Naive thymus-derived CD8-positive, alpha-beta T cell (primary cell): ENCODE data around the gene IGDCC3. TPM values are rescaled to one million over a fixed set of nuclear protein-coding genes. Genes with fewer than 3 reads are reported as not detected.
A peak's percentile ranks its signal among the peaks of the same experiment; 100 is the strongest.

Experiments used
- ATAC-seq, 2 donors: fragments of 150-1000 bp; cut with Tn5 transposase in 1 of 2; sonication (Bioruptor Pico), chemical (Tn5 transposase) in 1 of 2; 1 replicate in 1 of 2; 2 replicates in 1 of 2; pipeline ENCODE4 v1.10.0; 2021; ENCODE audit warnings: mild to moderate bottlenecking in 2 of 2, moderate library complexity in 2 of 2
- POLR2A ChIA-PET: fragments of 350-600 bp; sonication (Branson Sonifier 250); formaldehyde crosslinking; loops from one replicate; lab custom pipeline; 2021; ENCODE audit warnings: antibody characterized with exemption; lab: Charles Lee
- DNase-seq, 10 donors: peaks; one replicate each; pipeline versions ENCODE4 v3.0.0 to v3.0.0-alpha.2; 2020 to 2022
- H3K27ac Mint-ChIP-seq, 10 donors: one replicate each; pipeline ENCODE4 v1.8.0; 2020 to 2022; ENCODE audit warnings: mild to moderate bottlenecking in 10 of 10, mixed read lengths in 10 of 10, moderate library complexity in 4 of 10, inconsistent platforms in 1 of 10
- H3K27me3 Mint-ChIP-seq, 5 donors: one replicate each; pipeline ENCODE4 v1.8.0; 2021 to 2022; ENCODE audit warnings: mixed read lengths in 5 of 5
- H3K36me3 Mint-ChIP-seq, 3 donors: one replicate each; pipeline ENCODE4 v1.8.0; 2020 to 2022; ENCODE audit warnings: mixed read lengths in 3 of 3, mild to moderate bottlenecking in 2 of 3, inconsistent platforms in 1 of 3
- H3K4me1 Mint-ChIP-seq, 4 donors: one replicate each; pipeline ENCODE4 v1.8.0; 2021 to 2022; ENCODE audit warnings: mixed read lengths in 4 of 4
- H3K4me3 Mint-ChIP-seq, 10 donors: one replicate each; pipeline ENCODE4 v1.8.0; 2020 to 2022; ENCODE audit warnings: mild to moderate bottlenecking in 10 of 10, mixed read lengths in 10 of 10, moderate library complexity in 6 of 10, inconsistent platforms in 1 of 10
- H3K9me3 Mint-ChIP-seq, 9 donors: one replicate each; pipeline ENCODE4 v1.8.0; 2020 to 2022; ENCODE audit warnings: mixed read lengths in 9 of 9, mild to moderate bottlenecking in 3 of 9, inconsistent platforms in 1 of 9, moderate library complexity in 1 of 9
- polyA plus RNA-seq, 3 donors: library from polyadenylated mRNA; unstranded; fragments of 300-500 nt; fragmentation: Illumina TruSeq; gene quantifications; one replicate each; pipeline ENCODE4 v1.2.3, GENCODE V29; 2021
- total RNA-seq, 8 experiments: library from RNA in 2 of 8; stranded (reverse) in 2 of 8; gene quantifications; one replicate each; pipeline ENCODE4 v1.2.3 and lab custom pipeline; 2021 to 2026

The IGDCC3 gene
- total RNA-seq (not detected), polyA plus RNA-seq (not detected), total RNA-seq (lab: John Stamatoyannopoulos, UW) (0 reads per million in 6 experiments)

DNA sequence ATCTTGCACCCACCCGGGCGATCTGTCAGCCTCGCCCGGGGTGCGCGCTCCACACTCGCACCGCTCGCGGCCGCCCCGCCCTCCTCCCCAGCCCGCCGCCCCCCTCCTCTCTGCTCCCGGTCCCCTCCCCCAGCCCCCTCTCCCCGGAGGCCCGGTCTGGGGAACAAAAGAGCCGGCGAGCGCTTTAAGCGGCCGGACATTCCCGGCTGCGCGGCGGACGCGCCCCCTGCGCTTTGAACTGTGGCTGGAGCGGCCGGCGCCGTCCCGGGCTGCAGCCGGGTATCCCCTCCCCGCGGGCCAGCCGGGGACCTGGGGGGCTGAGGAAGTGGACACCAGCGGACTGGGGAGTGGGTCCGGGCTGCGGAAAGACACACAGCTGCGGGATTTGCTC is at the start of gene IGDCC3:
Gene IGDCC3 (minus strand): TSS at position 27 of the 391 bp plus-strand sequence. CDS start 214 bp downstream, outside the sequence.
- Mint-ChIP-seq H3K4me3 (peak within 1 kb of the TSS; percentile 70 to 86 (median 77)), H3K27ac (no peak within 1 kb of the TSS), H3K36me3 (peaks cover 0 to 7% (median 0%) of the 10 kb centered on the region in 3 donors), H3K4me1 (peaks cover 8 to 19% (median 16%) of the 10 kb centered on the region in 4 donors), H3K27me3 (peaks cover 35 to 77% (median 57%) of the 10 kb centered on the region in 5 donors), H3K9me3 (no peaks in the 10 kb centered on the region)
- POLR2A ChIA-PET = no interaction called here
- ATAC-seq (peak in 1 of 2 donors; percentile 25), DNase-seq (no peak)

DNA sequence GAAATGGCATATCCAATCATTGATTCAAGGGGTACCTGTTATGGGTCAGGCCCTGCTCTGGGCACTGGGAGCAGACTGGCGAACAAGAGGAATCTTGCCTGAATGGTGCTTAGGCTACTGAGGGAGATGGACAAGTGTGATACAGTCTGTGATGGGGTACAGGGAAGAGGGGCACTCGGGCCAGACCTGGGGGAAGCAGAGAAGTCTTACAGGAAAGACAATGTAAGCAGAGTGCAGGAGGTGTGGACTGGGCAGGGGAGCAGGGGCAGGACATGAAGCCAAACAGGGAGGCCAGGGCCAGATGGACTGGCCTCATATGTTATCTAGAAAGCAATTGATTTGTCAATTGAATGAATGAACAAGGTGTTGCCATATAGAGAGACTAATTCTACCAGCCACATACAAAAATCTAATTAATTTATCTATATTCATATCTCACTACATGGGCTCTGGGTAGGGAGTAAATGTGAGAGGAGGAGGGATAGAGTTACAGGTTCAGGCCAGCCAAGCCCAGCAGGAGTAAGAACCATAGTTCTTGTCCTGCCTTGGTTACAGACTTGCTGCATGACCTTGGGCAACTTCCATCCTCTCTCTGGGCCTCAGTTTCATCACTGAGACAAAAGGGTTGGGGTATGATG is 48.5 kb upstream of the IGDCC3 start:
- Mint-ChIP-seq H3K27ac (no peak overlapping the region), H3K4me1 (peaks cover 10 to 16% (median 15%) of the 10 kb centered on the region in 4 donors), H3K36me3 (peaks cover 0 to 6% (median 0%) of the 10 kb centered on the region in 3 donors), H3K9me3 (peaks cover 0 to 2% (median 0%) of the 10 kb centered on the region in 9 donors), H3K27me3 (peaks cover 30 to 50% (median 38%) of the 10 kb centered on the region in 5 donors), H3K4me3 (no peak overlapping the region)
- no peak for DNase-seq
- POLR2A ChIA-PET = no interaction called here
- no peak for ATAC-seq

DNA sequence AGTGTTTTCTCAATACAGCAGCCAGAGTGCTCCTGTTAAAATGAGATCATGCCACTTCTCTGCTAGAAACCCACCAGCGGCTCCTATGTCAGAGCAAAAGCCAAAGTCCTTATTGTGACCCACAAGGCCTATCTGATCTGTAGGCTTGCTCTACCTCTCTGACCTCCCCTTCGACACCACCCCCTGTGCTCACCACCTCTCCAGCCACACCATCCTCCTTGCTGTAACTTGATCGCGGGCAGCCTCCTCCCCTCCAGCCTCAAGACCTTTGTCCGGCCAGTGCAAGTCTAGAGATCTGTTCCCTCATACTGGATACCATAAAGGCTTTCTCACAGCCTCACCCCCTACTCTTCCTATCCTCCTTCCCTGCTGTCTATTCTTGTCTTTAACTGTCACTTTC is 46.9 kb upstream of the IGDCC3 start:
- Mint-ChIP-seq H3K36me3 (peaks cover 0 to 6% (median 0%) of the 10 kb centered on the region in 3 donors), H3K27ac (no peak overlapping the region), H3K4me1 (peaks cover 12 to 23% (median 18%) of the 10 kb centered on the region in 4 donors), H3K4me3 (peak overlapping the region in 3 of 10 donors; percentile 37 to 96 (median 86)), H3K9me3 (peaks cover 0 to 2% (median 0%) of the 10 kb centered on the region in 9 donors), H3K27me3 (peaks cover 41 to 65% (median 53%) of the 10 kb centered on the region in 5 donors)
- no peak for ATAC-seq
- POLR2A ChIA-PET = no interaction called here
- DNase-seq = no peak

DNA sequence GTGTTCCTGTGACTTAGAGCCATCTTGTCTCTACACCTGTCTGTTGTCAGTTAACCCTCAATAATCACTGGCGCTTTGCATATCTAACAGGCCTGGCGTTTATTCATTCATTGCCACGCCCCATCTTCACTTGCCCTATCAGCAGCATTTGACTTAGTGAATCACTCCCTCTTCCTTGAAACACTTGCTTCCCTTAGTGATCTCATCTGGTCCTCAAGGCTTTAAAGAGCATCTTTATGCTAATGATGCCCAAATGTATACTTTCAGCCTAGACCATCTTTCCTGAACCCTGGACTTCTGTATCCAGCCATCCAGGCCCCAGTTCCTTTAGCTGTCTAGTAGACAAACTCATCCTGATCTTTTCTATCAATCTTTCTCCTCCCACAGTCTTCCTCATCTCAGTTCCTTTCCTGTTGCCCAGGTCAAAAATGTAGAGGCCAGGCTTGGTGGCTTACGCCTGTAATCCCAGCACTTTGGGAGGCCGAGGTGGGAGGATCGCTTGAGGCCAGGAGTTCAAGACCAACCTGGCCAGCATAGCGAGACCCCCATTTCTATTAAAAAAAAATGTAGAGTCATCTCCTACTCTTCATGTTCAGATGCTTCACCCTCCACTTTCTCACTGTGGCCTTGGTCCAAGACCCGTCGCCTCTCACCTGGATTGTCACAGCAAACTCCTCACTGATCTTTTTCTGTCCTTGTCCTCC is 46.3 kb upstream of the IGDCC3 start:
- no peak for DNase-seq
- peaks cover 46 to 70% (median 58%) of the 10 kb centered on the region in 5 donors for H3K27me3 Mint-ChIP-seq
- H3K4me3 Mint-ChIP-seq = peak overlapping the region; percentile 46 to 96 (median 79)
- H3K27ac Mint-ChIP-seq = no peak overlapping the region
- peaks cover 0 to 6% (median 0%) of the 10 kb centered on the region in 3 donors for H3K36me3 Mint-ChIP-seq
- POLR2A ChIA-PET = no interaction called here
- ATAC-seq = no peak
- H3K9me3 Mint-ChIP-seq = peaks cover 0 to 2% (median 0%) of the 10 kb centered on the region in 9 donors
- H3K4me1 Mint-ChIP-seq = peaks cover 12 to 23% (median 18%) of the 10 kb centered on the region in 4 donors

DNA sequence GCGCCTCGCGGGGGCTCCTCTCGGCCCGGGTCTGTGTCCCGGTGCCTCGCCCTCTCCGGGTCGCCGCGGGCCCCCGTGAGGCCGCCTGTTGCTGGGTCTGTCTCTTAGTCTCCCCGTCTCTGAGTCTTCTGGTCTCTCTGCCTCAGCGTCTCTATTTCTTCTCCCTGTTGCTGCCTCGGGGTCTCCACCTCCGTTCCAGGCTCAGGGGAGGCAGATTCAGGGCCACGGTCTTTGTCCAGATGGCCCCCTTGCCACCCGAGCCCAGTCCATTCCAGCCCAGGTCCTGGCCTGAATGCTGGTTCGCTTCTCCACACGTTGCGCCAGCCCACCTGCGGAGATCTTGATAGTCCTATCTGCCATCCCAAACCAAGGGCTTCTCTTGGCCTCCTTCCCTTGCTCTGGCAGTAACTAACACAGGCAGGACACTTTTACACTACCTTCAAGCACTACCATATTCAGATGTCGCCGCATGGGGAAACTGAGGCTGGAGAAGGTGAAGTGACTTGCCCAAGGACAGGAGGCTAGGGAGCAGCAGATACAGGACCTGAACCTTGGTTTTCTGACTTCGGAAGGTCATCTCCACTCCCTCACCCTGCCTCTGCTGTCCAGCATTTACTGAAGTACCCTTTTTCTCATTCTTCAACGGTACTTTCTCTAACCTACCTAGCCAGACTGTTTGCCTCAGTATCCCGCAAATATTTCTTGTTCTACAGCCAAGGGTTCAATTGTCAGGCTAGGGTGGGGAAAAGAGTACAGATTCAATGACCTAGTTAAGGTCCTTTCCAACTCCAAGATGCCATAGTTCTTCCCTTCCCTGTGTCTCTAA is 45.6 kb upstream of the IGDCC3 start:
- Mint-ChIP-seq H3K36me3 (peaks cover 0 to 6% (median 0%) of the 10 kb centered on the region in 3 donors), H3K27ac (peak overlapping the region in 2 of 10 donors; percentile 75 to 77), H3K4me1 (peaks cover 12 to 23% (median 18%) of the 10 kb centered on the region in 4 donors), H3K27me3 (peaks cover 50 to 78% (median 63%) of the 10 kb centered on the region in 5 donors), H3K9me3 (peaks cover 0 to 2% (median 0%) of the 10 kb centered on the region in 9 donors), H3K4me3 (peak overlapping the region; percentile 68 to 96 (median 82))
- POLR2A ChIA-PET = no interaction called here
- ATAC-seq (no peak), DNase-seq (no peak)

DNA sequence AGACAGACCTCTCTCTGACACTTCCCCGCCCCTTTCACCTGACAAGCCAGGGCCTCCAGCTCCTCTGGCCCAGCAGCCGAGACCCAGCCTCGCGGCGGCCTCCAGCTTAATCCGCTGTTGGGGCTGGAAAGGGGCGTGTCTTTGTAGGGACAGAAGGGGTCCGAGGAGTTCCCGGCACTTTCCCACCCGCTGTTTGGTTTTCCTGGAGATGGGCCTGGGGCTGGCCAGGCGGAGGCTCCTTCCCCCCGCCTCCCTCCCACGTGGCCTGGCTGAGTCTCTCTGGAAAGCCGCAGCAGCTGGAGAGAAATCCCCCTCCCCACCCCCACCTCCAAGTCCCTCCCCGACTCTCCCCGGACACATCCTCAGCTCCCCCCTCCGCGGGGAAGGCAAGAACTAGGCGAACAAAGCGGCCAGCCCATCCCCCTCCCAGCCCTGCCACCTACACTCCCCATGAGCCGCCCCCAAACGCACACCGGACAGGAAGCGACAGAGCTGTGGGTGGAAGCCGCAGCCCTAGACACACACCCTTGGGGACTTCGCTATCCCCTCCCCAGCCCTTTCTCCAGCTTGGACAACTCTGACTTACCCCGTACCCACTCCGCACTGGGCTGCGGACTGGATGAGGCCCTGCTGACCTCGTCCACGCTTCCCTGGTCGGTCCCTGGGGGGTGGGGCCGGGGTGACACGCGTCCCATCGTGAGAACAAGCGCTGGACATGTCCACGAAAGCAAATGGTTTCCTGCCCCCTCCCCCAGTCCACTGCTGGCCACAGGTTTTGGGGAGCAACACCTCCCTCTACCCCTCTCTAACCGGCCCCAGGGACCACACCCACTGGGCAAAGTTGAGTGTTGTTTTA is 43.8 kb upstream of the IGDCC3 start:
- peak in 1 of 10 donors; percentile 4 for DNase-seq
- Mint-ChIP-seq H3K9me3 (peaks cover 0 to 2% (median 0%) of the 10 kb centered on the region in 9 donors), H3K27ac (peak overlapping the region in 1 of 10 donors; percentile 70), H3K4me1 (peaks cover 12 to 23% (median 18%) of the 10 kb centered on the region in 4 donors), H3K36me3 (peaks cover 0 to 6% (median 0%) of the 10 kb centered on the region in 3 donors), H3K4me3 (peak overlapping the region; percentile 64 to 90 (median 86)), H3K27me3 (peaks cover 48 to 96% (median 76%) of the 10 kb centered on the region in 5 donors)
- POLR2A ChIA-PET = interaction anchor here (0.5 kb wide), 1 partner anchor 58 kb away, joined by 7 read pairs; no protein-coding TSS in a partner anchor
- peak in 1 of 2 donors; percentile 35 for ATAC-seq

DNA sequence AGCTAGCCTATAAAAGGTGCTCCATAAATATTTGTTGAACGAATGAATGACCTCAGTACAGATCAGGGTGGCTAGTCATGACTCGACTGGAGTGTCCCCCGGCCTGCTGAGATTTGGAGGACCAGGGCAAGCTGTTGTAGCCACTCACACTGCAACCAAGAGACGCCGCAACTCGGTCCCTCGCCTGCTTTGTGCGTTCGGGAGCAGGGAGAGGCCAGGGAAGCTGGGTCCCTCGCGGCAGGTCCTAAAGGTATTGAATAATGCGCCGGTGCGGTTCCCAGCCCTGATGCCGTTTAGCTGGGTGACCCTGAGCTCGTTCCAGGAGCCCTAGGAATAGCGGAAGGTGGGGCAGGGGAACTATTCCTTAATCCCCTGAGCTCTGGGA is 43.2 kb upstream of the IGDCC3 start:
- Mint-ChIP-seq H3K36me3 (peaks cover 0 to 6% (median 0%) of the 10 kb centered on the region in 3 donors), H3K4me1 (peaks cover 12 to 23% (median 18%) of the 10 kb centered on the region in 4 donors), H3K27ac (no peak overlapping the region), H3K4me3 (peak overlapping the region in 6 of 10 donors; percentile 14 to 83 (median 44)), H3K27me3 (peaks cover 43 to 96% (median 72%) of the 10 kb centered on the region in 5 donors), H3K9me3 (peaks cover 0 to 2% (median 0%) of the 10 kb centered on the region in 9 donors)
- ATAC-seq (no peak), DNase-seq (no peak)
- POLR2A ChIA-PET = interaction anchor here (0.5 kb wide), 1 partner anchor 58 kb away, joined by 7 read pairs; no protein-coding TSS in a partner anchor

DNA sequence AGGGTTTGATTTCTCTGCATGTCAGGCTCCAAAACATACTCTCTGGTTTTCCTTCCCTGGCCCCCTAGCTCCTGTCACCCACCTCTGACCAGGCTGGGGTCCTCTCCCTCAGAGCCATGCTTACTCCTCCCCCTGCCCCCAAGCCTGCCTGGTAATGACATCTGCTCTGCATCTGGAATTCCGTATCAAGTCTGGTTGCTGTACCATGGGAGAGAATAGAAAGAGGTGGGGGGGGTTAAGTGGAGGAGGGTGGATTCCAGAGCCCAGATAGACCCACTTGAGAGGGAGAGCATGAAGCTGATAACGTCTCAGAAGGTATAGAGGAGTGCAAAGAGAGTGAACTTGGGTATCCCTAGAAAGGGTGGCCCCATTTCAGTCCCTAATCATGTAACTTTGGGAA is 40.8 kb upstream of the IGDCC3 start:
- peaks cover 0 to 2% (median 0%) of the 10 kb centered on the region in 9 donors for H3K9me3 Mint-ChIP-seq
- peaks cover 0 to 4% (median 0%) of the 10 kb centered on the region in 3 donors for H3K36me3 Mint-ChIP-seq
- no peak overlapping the region for H3K4me3 Mint-ChIP-seq
- peaks cover 27 to 72% (median 51%) of the 10 kb centered on the region in 5 donors for H3K27me3 Mint-ChIP-seq
- no peak for DNase-seq
- ATAC-seq = no peak
- H3K27ac Mint-ChIP-seq = no peak overlapping the region
- POLR2A ChIA-PET = no interaction called here
- H3K4me1 Mint-ChIP-seq = peaks cover 12 to 20% (median 16%) of the 10 kb centered on the region in 4 donors

DNA sequence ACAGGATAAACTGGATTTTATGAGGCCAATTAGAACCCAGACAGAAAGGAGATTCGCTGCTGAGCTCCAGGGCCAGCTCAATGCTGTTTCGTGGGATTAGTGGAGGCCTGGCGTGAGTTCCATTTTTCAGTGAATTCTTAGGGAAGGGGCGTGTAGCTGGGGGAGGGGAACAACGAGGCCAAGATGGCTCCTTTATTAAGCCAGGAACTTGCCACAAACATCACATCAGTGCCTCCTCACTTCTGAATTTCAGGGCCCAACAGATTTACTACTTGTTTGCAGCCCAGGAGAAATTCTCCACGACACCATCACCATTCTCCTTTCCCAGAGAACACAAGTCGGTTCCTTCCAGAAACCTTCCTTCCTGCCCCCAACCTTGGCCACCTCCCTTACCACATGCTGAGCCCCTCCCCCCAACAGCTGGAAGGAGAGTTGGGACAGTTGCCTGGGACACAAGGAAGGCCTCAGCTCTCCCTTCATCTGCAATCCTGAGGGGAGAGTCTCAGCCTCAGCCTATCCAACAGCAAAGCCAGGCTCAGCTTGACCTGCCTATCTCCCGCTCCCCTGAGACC is 39.1 kb upstream of the IGDCC3 start:
- POLR2A ChIA-PET = no interaction called here
- Mint-ChIP-seq H3K27me3 (peaks cover 19 to 55% (median 42%) of the 10 kb centered on the region in 5 donors), H3K36me3 (no peaks in the 10 kb centered on the region), H3K9me3 (no peaks in the 10 kb centered on the region), H3K4me3 (no peak overlapping the region), H3K27ac (no peak overlapping the region), H3K4me1 (peaks cover 3 to 11% (median 7%) of the 10 kb centered on the region in 4 donors)
- no peak for ATAC-seq
- DNase-seq = no peak

DNA sequence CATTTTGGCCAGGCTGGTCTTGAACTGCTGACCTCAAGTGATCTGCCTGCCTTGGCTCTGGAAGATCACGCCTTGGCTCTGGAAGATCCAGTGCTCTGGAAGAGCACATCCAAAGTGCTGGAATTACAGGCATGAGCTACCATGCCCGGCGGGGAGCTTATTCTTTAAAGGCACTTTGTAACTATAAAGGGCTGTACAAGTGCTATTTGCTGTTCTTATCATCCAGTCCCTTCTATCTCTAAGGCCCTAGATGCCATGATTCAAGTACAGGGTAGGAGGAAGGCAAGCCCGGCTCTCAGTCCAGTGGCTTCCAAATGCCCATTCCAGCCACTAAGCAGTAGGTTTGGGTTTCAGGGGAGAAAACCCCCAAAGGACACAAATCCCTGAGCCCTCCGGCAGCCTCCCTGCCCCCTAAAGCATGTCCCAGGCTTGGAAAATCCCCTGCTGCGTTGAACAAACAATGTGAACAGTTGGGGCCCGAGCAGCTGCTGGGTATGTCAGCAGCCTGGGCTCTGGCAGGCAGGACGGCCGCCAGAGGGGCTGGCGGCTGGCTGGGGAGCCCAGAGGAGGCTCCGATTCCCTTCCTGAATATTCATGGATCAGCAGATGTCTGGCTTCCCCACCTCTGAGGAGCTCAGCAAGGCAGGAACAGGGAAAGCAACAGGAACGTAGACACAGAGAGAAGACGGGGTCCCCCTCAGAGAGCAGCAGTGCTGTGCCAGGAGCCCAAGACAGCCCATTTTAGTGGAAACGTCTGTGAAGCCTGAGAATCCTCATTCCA is 37.2 kb upstream of the IGDCC3 start:
- POLR2A ChIA-PET = interaction anchor here (0.6 kb wide), 1 partner anchor 196 kb away, joined by 3 read pairs; the partner anchor contains the start of gene INTS14
- ATAC-seq = no peak
- Mint-ChIP-seq H3K4me1 (no peaks in the 10 kb centered on the region), H3K4me3 (no peak overlapping the region), H3K27me3 (peaks cover 11 to 50% (median 38%) of the 10 kb centered on the region in 5 donors), H3K9me3 (no peaks in the 10 kb centered on the region), H3K36me3 (no peaks in the 10 kb centered on the region), H3K27ac (no peak overlapping the region)
- DNase-seq = no peak
